ENCODE data around the gene OR2T6.

DNA sequence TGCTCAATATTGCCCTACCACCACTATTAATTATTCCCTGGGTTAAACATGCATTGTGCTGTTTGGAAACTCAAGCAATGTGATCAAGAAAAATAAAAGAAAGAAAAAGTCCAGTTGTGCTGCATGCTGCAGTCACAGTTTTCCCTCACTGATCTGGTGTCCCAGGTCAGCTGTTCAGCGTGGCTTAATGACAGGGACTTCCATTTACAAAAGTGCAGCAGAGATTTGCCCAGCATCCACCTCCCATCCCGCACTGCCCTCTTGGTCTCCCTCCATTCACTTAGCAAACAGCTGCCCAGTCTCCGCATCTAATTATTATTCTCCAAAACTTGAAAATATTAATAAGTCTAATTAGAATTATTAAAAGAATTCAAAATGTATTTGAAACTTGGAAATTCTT is 16.1 kb upstream of the OR2T6 start:
- no peak for TF ChIP-seq POLR2A (IDR thresholded peaks at IDR 0.05)
- TF ChIP-seq, protein P1, sequence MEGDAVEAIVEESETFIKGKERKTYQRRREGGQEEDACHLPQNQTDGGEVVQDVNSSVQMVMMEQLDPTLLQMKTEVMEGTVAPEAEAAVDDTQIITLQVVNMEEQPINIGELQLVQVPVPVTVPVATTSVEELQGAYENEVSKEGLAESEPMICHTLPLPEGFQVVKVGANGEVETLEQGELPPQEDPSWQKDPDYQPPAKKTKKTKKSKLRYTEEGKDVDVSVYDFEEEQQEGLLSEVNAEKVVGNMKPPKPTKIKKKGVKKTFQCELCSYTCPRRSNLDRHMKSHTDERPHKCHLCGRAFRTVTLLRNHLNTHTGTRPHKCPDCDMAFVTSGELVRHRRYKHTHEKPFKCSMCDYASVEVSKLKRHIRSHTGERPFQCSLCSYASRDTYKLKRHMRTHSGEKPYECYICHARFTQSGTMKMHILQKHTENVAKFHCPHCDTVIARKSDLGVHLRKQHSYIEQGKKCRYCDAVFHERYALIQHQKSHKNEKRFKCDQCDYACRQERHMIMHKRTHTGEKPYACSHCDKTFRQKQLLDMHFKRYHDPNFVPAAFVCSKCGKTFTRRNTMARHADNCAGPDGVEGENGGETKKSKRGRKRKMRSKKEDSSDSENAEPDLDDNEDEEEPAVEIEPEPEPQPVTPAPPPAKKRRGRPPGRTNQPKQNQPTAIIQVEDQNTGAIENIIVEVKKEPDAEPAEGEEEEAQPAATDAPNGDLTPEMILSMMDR (IDR thresholded peaks at IDR 0.05), result no peak
